Measurements from ENCODE around the gene DYNLT1. TPM values are rescaled to one million over a fixed set of nuclear protein-coding genes. Genes with fewer than 3 reads are reported as not detected.
"Not testable (repeated sequence)": the region's sequence is repeated elsewhere in the genome, so short reads cannot be mapped to it uniquely, and the experiment has no call there.

DYNLT1 gene
- total RNA-seq, 4 donors from 2014 or later, result 78.7 to 107 (median 87.4) TPM

GRCh38 chr6:158638324-158638854, 6.2 kb downstream of the DYNLT1 start:
- H3K27me3 ChIP-seq, result no peaks in the 10 kb centered on the region
- no peak overlapping the region for H3K4me3 ChIP-seq
- DNase-seq, result no peak
- H3K4me1 ChIP-seq, result peaks cover 12 to 35% (median 16%) of the 10 kb centered on the region in 3 donors
- H3K9me3 ChIP-seq, result no peaks in the 10 kb centered on the region
- peaks cover 0 to 61% (median 8%) of the 10 kb centered on the region in 3 donors for H3K36me3 ChIP-seq
- 81 to 84% methylated on average over 3 of the region's 3 CpGs for WGBS, 2 donors
- TF ChIP-seq CTCF (IDR thresholded peaks at IDR 0.05) (no peak), POLR2A (IDR thresholded peaks at IDR 0.05) (no peak)
- intact Hi-C loops (cut with DNase I), result no loop called here
- no peak overlapping the region for H3K27ac ChIP-seq

GRCh38 chr6:158636778-158637177, 7.8 kb downstream of the DYNLT1 start:
- no peak overlapping the region for H3K4me3 ChIP-seq
- TF ChIP-seq CTCF (IDR thresholded peaks at IDR 0.05), result no peak
- no peak for TF ChIP-seq POLR2A (IDR thresholded peaks at IDR 0.05)
- no peaks in the 10 kb centered on the region for H3K27me3 ChIP-seq
- peaks cover 5 to 27% (median 6%) of the 10 kb centered on the region in 3 donors for H3K4me1 ChIP-seq
- no peak for DNase-seq
- no peak overlapping the region for H3K27ac ChIP-seq
- WGBS, 2 donors, result 89 to 93% methylated on average over 8 of the region's 8 CpGs
- intact Hi-C loops (cut with DNase I), result no loop called here
- H3K36me3 ChIP-seq, result peaks cover 0 to 73% (median 8%) of the 10 kb centered on the region in 3 donors
- no peaks in the 10 kb centered on the region for H3K9me3 ChIP-seq

GRCh38 chr6:158635427-158636073, 9.0 kb downstream of the DYNLT1 start:
- WGBS, 2 donors, result 82 to 89% methylated on average over 7 of the region's 7 CpGs
- Histone ChIP-seq H3K4me1 (peaks cover 15 to 27% (median 18%) of the 10 kb centered on the region in 3 donors), H3K4me3 (no peak overlapping the region), H3K36me3 (peaks cover 0 to 73% (median 8%) of the 10 kb centered on the region in 3 donors), H3K27ac (no peak overlapping the region), H3K27me3 (no peaks in the 10 kb centered on the region), H3K9me3 (no peaks in the 10 kb centered on the region)
- no peak for DNase-seq
- intact Hi-C loops (cut with DNase I), result no loop called here
- no peak for TF ChIP-seq CTCF (IDR thresholded peaks at IDR 0.05)
- no peak for TF ChIP-seq POLR2A (IDR thresholded peaks at IDR 0.05)

- intact Hi-C loops (cut with DNase I), result no loop called here
- WGBS, 2 donors, result 77 to 82% methylated on average over 6 of the region's 6 CpGs
- Histone ChIP-seq H3K27me3 (no peaks in the 10 kb centered on the region), H3K27ac (no peak overlapping the region), H3K9me3 (no peaks in the 10 kb centered on the region), H3K4me1 (peaks cover 18 to 25% (median 18%) of the 10 kb centered on the region in 3 donors), H3K36me3 (peaks cover 0 to 69% (median 9%) of the 10 kb centered on the region in 3 donors), H3K4me3 (no peak overlapping the region)
- TF ChIP-seq CTCF (IDR thresholded peaks at IDR 0.05) (no peak), POLR2A (IDR thresholded peaks at IDR 0.05) (no peak)
- no peak for DNase-seq
These were observed 9.7 kb downstream of the DYNLT1 start for GRCh38 chr6:158634695-158635426.

- no peak overlapping the region for H3K4me3 ChIP-seq
- peaks cover 18 to 25% (median 18%) of the 10 kb centered on the region in 3 donors for H3K4me1 ChIP-seq
- peaks cover 0 to 71% (median 17%) of the 10 kb centered on the region in 3 donors for H3K36me3 ChIP-seq
- H3K9me3 ChIP-seq, result no peaks in the 10 kb centered on the region
- no peak for DNase-seq
- no peak for TF ChIP-seq POLR2A (IDR thresholded peaks at IDR 0.05)
- no peak for TF ChIP-seq CTCF (IDR thresholded peaks at IDR 0.05)
- H3K27me3 ChIP-seq, result no peaks in the 10 kb centered on the region
- intact Hi-C loops (cut with DNase I), result no loop called here
- H3K27ac ChIP-seq, result peak overlapping the region in 1 of 4 donors; percentile 80
- 92 to 97% methylated on average over 11 of the region's 11 CpGs for WGBS, 2 donors
These were observed 11.4 kb downstream of the DYNLT1 start for GRCh38 chr6:158633127-158633526.

GRCh38 chr6:158632538-158633119, 11.9 kb downstream of the DYNLT1 start:
- H3K27me3 ChIP-seq; intact Hi-C loops (cut with DNase I); H3K9me3 ChIP-seq; H3K4me3 ChIP-seq; DNase-seq: not testable (repeated sequence)
- Histone ChIP-seq H3K27ac (peak overlapping the region; percentile 66 to 80 (median 74)), H3K36me3 (peaks cover 0 to 73% (median 17%) of the 10 kb centered on the region in 3 donors), H3K4me1 (peaks cover 18 to 25% (median 18%) of the 10 kb centered on the region in 3 donors)
- 83 to 100% methylated on average over 2 to 3 of the region's 3 CpGs for WGBS, 2 donors
